ENCODE measurements around the gene CAMTA1. TPM values are rescaled to one million over a fixed set of nuclear protein-coding genes. Genes with fewer than 3 reads are reported as not detected.

The CAMTA1 gene
- polyA plus RNA-seq, 1 experiment = 64.9 TPM

DNA sequence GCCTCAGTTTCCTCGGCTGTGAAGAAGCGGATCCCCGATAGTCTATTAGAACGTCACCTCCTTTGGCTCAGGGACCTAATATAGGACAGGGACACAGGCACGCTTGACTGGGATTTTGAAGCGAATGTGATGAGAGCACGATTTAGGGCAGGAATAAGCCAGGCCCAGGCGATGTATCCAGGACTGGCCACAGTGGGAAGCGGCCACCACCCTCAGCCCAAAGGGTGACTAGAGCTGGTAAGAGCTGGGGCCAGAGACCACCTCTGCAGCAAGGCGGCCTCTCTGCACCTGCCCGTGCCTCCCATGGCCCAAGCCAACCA lies 885.9 kb downstream of the CAMTA1 start:
- ChIA-PET CTCF (interaction anchor here (4.6 to 13.6 kb wide), 3 partner anchors 8 to 81 kb away, joined by 42 to 677 read pairs (median 79); no protein-coding TSS in a partner anchor), POLR2A (interaction anchor here (1.2 kb wide), 1 partner anchor 81 kb away, joined by 3 read pairs; no protein-coding TSS in a partner anchor)

DNA sequence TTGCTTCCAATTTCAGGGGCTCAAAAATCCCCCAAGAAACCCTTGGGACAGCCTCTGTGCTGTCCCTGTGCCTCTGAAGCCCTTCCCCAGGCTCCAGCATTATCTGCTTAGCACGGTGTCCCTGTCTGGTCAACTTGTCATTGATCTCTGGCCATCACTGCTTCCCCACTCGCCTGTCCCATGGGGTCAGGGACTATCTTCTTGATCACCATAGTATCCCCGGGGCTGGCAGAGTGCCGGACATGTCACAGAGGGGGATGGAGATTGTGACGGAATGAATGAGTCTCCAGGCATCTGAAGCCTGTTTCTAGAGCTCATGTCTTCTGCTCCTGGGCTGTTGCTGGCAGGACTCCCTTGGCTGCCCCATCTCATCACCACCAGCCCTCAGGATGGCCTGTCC lies 886.4 kb downstream of the CAMTA1 start:
- Histone ChIP-seq H3K9me3 (ENCODE audit: control insufficient read depth, insufficient read depth, low read length) (no peaks in the 10 kb centered on the region), H3K27me3 (ENCODE audit: control insufficient read depth, insufficient read depth, low read length) (peaks cover 17% of the 10 kb centered on the region), H3K27ac (ENCODE audit: low read depth, low read length) (no peak overlapping the region), H3K4me3 (ENCODE audit: low read depth, low read length) (no peak overlapping the region)
- ChIA-PET CTCF (interaction anchor here (2.9 kb wide), 1 partner anchor 81 kb away, joined by 15 read pairs; no protein-coding TSS in a partner anchor), POLR2A (no interaction called here)
- TF ChIP-seq, protein P1, sequence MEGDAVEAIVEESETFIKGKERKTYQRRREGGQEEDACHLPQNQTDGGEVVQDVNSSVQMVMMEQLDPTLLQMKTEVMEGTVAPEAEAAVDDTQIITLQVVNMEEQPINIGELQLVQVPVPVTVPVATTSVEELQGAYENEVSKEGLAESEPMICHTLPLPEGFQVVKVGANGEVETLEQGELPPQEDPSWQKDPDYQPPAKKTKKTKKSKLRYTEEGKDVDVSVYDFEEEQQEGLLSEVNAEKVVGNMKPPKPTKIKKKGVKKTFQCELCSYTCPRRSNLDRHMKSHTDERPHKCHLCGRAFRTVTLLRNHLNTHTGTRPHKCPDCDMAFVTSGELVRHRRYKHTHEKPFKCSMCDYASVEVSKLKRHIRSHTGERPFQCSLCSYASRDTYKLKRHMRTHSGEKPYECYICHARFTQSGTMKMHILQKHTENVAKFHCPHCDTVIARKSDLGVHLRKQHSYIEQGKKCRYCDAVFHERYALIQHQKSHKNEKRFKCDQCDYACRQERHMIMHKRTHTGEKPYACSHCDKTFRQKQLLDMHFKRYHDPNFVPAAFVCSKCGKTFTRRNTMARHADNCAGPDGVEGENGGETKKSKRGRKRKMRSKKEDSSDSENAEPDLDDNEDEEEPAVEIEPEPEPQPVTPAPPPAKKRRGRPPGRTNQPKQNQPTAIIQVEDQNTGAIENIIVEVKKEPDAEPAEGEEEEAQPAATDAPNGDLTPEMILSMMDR (IDR thresholded peaks at IDR 0.05; ENCODE audit: low read depth, low read length) = no peak
- no peak for DNase-seq (ENCODE audit: low read depth, low spot score)

More for the DNA sequence above, 885.9 kb downstream of the CAMTA1 start:
- TF ChIP-seq, protein P1 (IDR thresholded peaks at IDR 0.05; ENCODE audit: low read depth, low read length) = no peak
- Histone ChIP-seq H3K27ac (ENCODE audit: low read depth, low read length) (no peak overlapping the region), H3K9me3 (ENCODE audit: control insufficient read depth, insufficient read depth, low read length) (no peaks in the 10 kb centered on the region), H3K4me3 (ENCODE audit: low read depth, low read length) (no peak overlapping the region), H3K27me3 (ENCODE audit: control insufficient read depth, insufficient read depth, low read length) (peaks cover 15% of the 10 kb centered on the region)
- DNase-seq (ENCODE audit: low read depth, low spot score) = no peak

- ChIA-PET CTCF (interaction anchor here (2.9 kb wide), 1 partner anchor 80 kb away, joined by 15 read pairs; no protein-coding TSS in a partner anchor), POLR2A (no interaction called here)
- Histone ChIP-seq H3K9me3 (ENCODE audit: control insufficient read depth, insufficient read depth, low read length) (no peaks in the 10 kb centered on the region), H3K27ac (ENCODE audit: low read depth, low read length) (no peak overlapping the region), H3K27me3 (ENCODE audit: control insufficient read depth, insufficient read depth, low read length) (peaks cover 23% of the 10 kb centered on the region), H3K4me3 (ENCODE audit: low read depth, low read length) (no peak overlapping the region)
- TF ChIP-seq, protein P1 (IDR thresholded peaks at IDR 0.05; ENCODE audit: low read depth, low read length) = no peak
- DNase-seq (ENCODE audit: low read depth, low spot score) = no peak
Measured at GRCh38 chr1:7672864-7673263, 887.6 kb downstream of the CAMTA1 start.

DNA sequence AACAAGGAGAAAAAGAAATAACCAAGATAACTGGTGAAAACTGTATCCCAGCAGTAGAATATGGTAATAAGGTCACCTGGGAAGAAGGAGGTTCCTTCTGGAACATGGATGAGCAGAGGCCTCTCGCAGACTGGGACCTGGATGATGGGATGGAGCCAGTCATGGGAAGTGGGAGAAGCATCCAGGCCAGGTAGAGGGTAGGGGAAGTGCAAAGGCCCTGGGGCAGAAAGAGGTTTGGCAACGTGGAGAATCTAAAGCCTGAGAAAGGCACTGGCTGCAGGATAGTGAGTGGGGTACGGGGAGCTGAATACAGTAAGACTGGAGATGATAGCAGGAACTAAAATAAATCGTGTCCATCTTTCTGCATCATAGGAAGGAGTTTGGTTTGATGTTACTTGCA lies 889.7 kb downstream of the CAMTA1 start:
- H3K4me3 ChIP-seq (ENCODE audit: low read depth, low read length) = no peak overlapping the region
- ChIA-PET POLR2A (no interaction called here), CTCF (interaction anchor here (1.1 kb wide), 1 partner anchor 78 kb away, joined by 4 read pairs; no protein-coding TSS in a partner anchor)
- H3K9me3 ChIP-seq (ENCODE audit: control insufficient read depth, insufficient read depth, low read length) = no peaks in the 10 kb centered on the region
- H3K27me3 ChIP-seq (ENCODE audit: control insufficient read depth, insufficient read depth, low read length) = peaks cover 32% of the 10 kb centered on the region
- DNase-seq (ENCODE audit: low read depth, low spot score) = no peak
- TF ChIP-seq, protein P1 (IDR thresholded peaks at IDR 0.05; ENCODE audit: low read depth, low read length) = no peak
- H3K27ac ChIP-seq (ENCODE audit: low read depth, low read length) = no peak overlapping the region

- Histone ChIP-seq H3K27ac (ENCODE audit: low read depth, low read length) (no peak overlapping the region), H3K4me3 (ENCODE audit: low read depth, low read length) (no peak overlapping the region), H3K27me3 (ENCODE audit: control insufficient read depth, insufficient read depth, low read length) (peaks cover 33% of the 10 kb centered on the region), H3K9me3 (ENCODE audit: control insufficient read depth, insufficient read depth, low read length) (no peaks in the 10 kb centered on the region)
- DNase-seq (ENCODE audit: low read depth, low spot score) = no peak
- ChIA-PET CTCF (interaction anchor here (1.1 to 8.7 kb wide), 2 partner anchors 77 kb away, joined by 4 to 58 read pairs; no protein-coding TSS in a partner anchor), POLR2A (interaction anchor here (1.7 kb wide), 1 partner anchor 7 kb away, joined by 7 read pairs; no protein-coding TSS in a partner anchor)
- TF ChIP-seq, protein P1 (IDR thresholded peaks at IDR 0.05; ENCODE audit: low read depth, low read length) = no peak
Measured at GRCh38 chr1:7675431-7676273, 890.4 kb downstream of the CAMTA1 start.
